ENCODE data around the gene ARHGAP19.

- TF ChIP-seq CTCF (IDR thresholded peaks at IDR 0.05; ENCODE audit: low read length) (no peak), EZH2 (IDR thresholded peaks at IDR 0.05; ENCODE audit: borderline replicate concordance, low read length) (no peak)
Observed at GRCh38 chr10:97254694-97255093, 37.7 kb downstream of the ARHGAP19 start.
